HepG2 (cell line): ENCODE results near the gene ACTR3. TPM values are rescaled to one million over a fixed set of nuclear protein-coding genes. Genes with fewer than 3 reads are reported as not detected.
A peak's percentile ranks its signal among the peaks of the same experiment; 100 is the strongest.

Experiments
- AGO1 ChIP-seq: fragments of 200-400 bp; formaldehyde crosslinking; IDR thresholded peaks from 2 replicates; pipeline ENCODE4 v1.6.1; 2017; ENCODE audit warnings: mild to moderate bottlenecking, low read depth, low read length, moderate library complexity; ENCODE audit not compliant: poor library complexity, severe bottlenecking
- CCDC6 ChIP-seq: sonication (generic); formaldehyde crosslinking; IDR thresholded peaks from 2 replicates; pipeline ENCODE4 v1.8.1; 2022; ENCODE audit warnings: mild to moderate bottlenecking, missing genetic modification reagents, moderate library complexity
- CREM ChIP-seq, 2 experiments: sonication (generic) in 1 of 2; formaldehyde crosslinking in 1 of 2; IDR thresholded peaks; 2 replicates each; pipeline versions ENCODE4 v1.4.0 to v1.6.1; 2016 to 2020; ENCODE audit warnings: antibody characterized with exemption in 1 of 2, mild to moderate bottlenecking in 1 of 2, missing genetic modification reagents in 1 of 2
- EZH2 ChIP-seq: conservative IDR thresholded peaks from 2 replicates; pipeline ENCODE4 v1.6.1; 2012; ENCODE audit warnings: mild to moderate bottlenecking, low read depth, low read length, moderate library complexity
- GATAD2A ChIP-seq: IDR thresholded peaks from 2 replicates; pipeline ENCODE4 v1.6.1; 2016
- MAF1 ChIP-seq: sonication (generic); formaldehyde crosslinking; IDR thresholded peaks from 2 replicates; pipeline ENCODE4 v1.5.0; 2020; ENCODE audit warnings: missing genetic modification reagents, borderline replicate concordance
- MIER2 ChIP-seq: IDR thresholded peaks from 2 replicates; pipeline ENCODE4 v1.6.1; 2016; ENCODE audit warnings: missing biosample characterization, missing genetic modification reagents
- REL ChIP-seq: sonication (generic); formaldehyde crosslinking; conservative IDR thresholded peaks from 2 replicates; pipeline ENCODE4 v1.8.0; 2022; ENCODE audit warnings: mild to moderate bottlenecking, missing genetic modification reagents, moderate library complexity
- SETDB1 ChIP-seq: sonication (generic); formaldehyde crosslinking; IDR thresholded peaks from 2 replicates; pipeline ENCODE4 v1.5.1; 2020; ENCODE audit warnings: missing genetic modification reagents, mild to moderate bottlenecking, borderline replicate concordance
- ZNF333 ChIP-seq: sonication (generic); formaldehyde crosslinking; IDR thresholded peaks from 2 replicates; pipeline ENCODE4 v1.4.0; 2020; ENCODE audit warnings: mild to moderate bottlenecking, missing genetic modification reagents, borderline replicate concordance
- polyA plus RNA-seq, 8 experiments: library from polyadenylated mRNA; depleted of rRNA in 3 of 8; stranded (reverse) in 7 of 8; unstranded in 1 of 8; fragments of >200 nt; fragmentation: Illumina TruSeq in 4 of 8; extraction: Trizol in 4 of 8; gene quantifications; 2 replicates each; pipeline versions ENCODE4 v1.2.1 to v1.2.3, GENCODE V29; 2011 to 2016; ENCODE audit warnings: low read depth in 4 of 8, missing spikeins in 1 of 8, mixed read lengths in 1 of 8; ENCODE audit not compliant: insufficient read depth in 1 of 8
- total RNA-seq, 5 experiments: library from RNA; depleted of rRNA; stranded (reverse); fragments of >200 nt; fragmentation: Illumina TruSeq; extraction: Trizol; gene quantifications; 2 replicates each; pipeline ENCODE4 v1.2.3, GENCODE V29; 2016; ENCODE audit warnings: low read depth in 1 of 5
- TF ChIP-seq, protein P1 (sequence below): sonication (generic); formaldehyde crosslinking; IDR thresholded peaks from 2 replicates; pipeline ENCODE4 v1.4.0; 2020; ENCODE audit warnings: missing genetic modification reagents, borderline replicate concordance
- TF ChIP-seq, protein P2 (sequence below): sonication (generic); formaldehyde crosslinking; IDR thresholded peaks from 2 replicates; pipeline ENCODE4 v1.8.0; 2022; ENCODE audit warnings: mild to moderate bottlenecking, missing genetic modification reagents; ENCODE audit not compliant: insufficient replicate concordance

The ACTR3 gene
- total and polyA plus RNA-seq, 2 of the 13 experiments (the other 11 are each of a cell fraction or from before 2014, with no cell fraction given): 123 to 225 TPM

DNA sequence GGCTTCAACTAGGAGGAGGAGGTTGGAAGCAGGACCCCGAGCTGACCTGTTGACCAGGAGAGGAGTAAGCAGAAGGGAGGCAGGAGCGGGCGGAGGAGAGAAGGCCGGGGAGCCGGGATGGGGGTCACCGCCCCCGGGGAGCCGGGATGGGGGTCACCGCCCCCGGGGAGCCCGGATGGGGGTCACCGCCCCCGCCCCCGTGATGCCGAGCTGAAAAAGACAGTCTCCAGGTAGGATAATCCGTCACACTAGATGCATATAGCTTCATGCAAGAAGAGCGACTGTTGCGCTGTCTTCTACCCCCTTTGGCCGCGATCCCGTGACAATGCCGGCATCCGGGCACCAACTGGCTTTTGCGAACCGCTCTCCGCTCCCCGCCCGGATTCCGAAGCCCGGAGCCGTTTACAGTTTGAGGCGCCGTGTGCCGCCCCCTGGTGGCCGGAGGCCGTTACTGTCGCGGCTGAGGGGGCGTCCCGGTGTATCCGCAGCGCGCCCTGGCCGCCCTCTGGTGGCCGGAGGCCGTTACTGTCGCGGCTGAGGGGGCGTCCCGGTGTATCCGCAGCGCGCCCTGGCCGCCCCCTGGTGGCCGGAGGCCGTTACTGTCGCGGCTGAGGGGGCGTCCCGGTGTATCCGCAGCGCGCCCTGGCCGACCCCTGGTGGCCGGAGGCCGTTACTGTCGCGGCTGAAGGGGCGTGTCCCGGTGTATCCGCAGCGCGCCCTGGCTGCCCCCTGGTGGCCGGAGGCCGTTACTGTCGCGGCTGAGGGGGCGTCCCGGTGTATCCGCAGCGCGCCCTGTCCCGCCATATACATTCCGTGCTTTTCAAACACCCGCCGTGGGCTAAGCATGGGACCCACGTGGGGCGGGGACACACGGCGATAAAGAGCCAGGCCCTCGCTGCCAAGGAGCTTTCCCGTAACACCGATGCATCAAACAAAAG, 89.6 kb downstream of the ACTR3 start (continued):
- TF ChIP-seq, protein P1, sequence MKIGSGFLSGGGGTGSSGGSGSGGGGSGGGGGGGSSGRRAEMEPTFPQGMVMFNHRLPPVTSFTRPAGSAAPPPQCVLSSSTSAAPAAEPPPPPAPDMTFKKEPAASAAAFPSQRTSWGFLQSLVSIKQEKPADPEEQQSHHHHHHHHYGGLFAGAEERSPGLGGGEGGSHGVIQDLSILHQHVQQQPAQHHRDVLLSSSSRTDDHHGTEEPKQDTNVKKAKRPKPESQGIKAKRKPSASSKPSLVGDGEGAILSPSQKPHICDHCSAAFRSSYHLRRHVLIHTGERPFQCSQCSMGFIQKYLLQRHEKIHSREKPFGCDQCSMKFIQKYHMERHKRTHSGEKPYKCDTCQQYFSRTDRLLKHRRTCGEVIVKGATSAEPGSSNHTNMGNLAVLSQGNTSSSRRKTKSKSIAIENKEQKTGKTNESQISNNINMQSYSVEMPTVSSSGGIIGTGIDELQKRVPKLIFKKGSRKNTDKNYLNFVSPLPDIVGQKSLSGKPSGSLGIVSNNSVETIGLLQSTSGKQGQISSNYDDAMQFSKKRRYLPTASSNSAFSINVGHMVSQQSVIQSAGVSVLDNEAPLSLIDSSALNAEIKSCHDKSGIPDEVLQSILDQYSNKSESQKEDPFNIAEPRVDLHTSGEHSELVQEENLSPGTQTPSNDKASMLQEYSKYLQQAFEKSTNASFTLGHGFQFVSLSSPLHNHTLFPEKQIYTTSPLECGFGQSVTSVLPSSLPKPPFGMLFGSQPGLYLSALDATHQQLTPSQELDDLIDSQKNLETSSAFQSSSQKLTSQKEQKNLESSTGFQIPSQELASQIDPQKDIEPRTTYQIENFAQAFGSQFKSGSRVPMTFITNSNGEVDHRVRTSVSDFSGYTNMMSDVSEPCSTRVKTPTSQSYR (CRISPR knock-in tag): 0 out of 2 replicates have a peak, but pooled peaks have one; percentile 10
- TF ChIP-seq CCDC6 (CRISPR knock-in tag) (no peak), SETDB1 (CRISPR knock-in tag) (peak; percentile 22; the same call in 1 of the 2 replicates), REL (no peak), MIER2 (no peak), GATAD2A (CRISPR knock-in tag) (no peak), AGO1 (peak; percentile 62), MAF1 (no peak), EZH2 (no peak), CREM (IDR thresholded peaks at IDR 0.05) (no peak), CREM (CRISPR knock-in tag; IDR thresholded peaks at IDR 0.05) (no peak), ZNF333 (CRISPR knock-in tag) (no peak)
- TF ChIP-seq, protein P2, sequence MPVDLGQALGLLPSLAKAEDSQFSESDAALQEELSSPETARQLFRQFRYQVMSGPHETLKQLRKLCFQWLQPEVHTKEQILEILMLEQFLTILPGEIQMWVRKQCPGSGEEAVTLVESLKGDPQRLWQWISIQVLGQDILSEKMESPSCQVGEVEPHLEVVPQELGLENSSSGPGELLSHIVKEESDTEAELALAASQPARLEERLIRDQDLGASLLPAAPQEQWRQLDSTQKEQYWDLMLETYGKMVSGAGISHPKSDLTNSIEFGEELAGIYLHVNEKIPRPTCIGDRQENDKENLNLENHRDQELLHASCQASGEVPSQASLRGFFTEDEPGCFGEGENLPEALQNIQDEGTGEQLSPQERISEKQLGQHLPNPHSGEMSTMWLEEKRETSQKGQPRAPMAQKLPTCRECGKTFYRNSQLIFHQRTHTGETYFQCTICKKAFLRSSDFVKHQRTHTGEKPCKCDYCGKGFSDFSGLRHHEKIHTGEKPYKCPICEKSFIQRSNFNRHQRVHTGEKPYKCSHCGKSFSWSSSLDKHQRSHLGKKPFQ (CRISPR knock-in tag): peak; percentile 25
